HepG2 (cell line): Measurements from ENCODE around the gene GCH1. TPM values are rescaled to one million over a fixed set of nuclear protein-coding genes. Genes with fewer than 3 reads are reported as not detected.

ENCODE experiments used
- DBP ChIP-seq: sonication (generic); formaldehyde crosslinking; IDR thresholded peaks from 2 replicates; pipeline ENCODE4 v1.4.0; 2020; ENCODE audit warnings: missing genetic modification reagents; ENCODE audit errors: not compliant biosample characterization
- DR1 ChIP-seq: sonication (generic); formaldehyde crosslinking; IDR thresholded peaks from 2 replicates; pipeline ENCODE4 v1.8.0; 2021; ENCODE audit warnings: mild to moderate bottlenecking, missing genetic modification reagents, inconsistent platforms
- FOXA1 ChIP-seq, 2 experiments: fragments of 450-650 bp in 1 of 2; sonication (generic) in 1 of 2; formaldehyde crosslinking in 1 of 2; IDR thresholded peaks; 2 replicates each; pipeline versions ENCODE4 v1.4.0 to v1.6.1; 2016 to 2020; ENCODE audit warnings: missing genetic modification reagents in 1 of 2
- FOXP4 ChIP-seq: sonication (generic); formaldehyde crosslinking; IDR thresholded peaks from 2 replicates; pipeline ENCODE4 v1.4.0; 2020; ENCODE audit warnings: missing genetic modification reagents
- GABPA ChIP-seq, 2 experiments: IDR thresholded peaks; 2 replicates each; pipeline ENCODE4 v1.6.1; 2011 to 2016; ENCODE audit warnings: low read depth in 2 of 2, low read length in 1 of 2, missing biosample characterization in 1 of 2, missing genetic modification characterization in 1 of 2
- HOXA7 ChIP-seq: sonication (generic); formaldehyde crosslinking; IDR thresholded peaks from 2 replicates; pipeline ENCODE4 v1.8.1; 2022; ENCODE audit warnings: mild to moderate bottlenecking, missing genetic modification reagents, moderate library complexity
- KLF15 ChIP-seq: sonication (generic); formaldehyde crosslinking; IDR thresholded peaks from 2 replicates; pipeline ENCODE4 v1.8.1; 2023; ENCODE audit warnings: borderline replicate concordance, mild to moderate bottlenecking, inconsistent platforms, missing genetic modification reagents, mixed read lengths
- NRL ChIP-seq: sonication (generic); formaldehyde crosslinking; IDR thresholded peaks from 2 replicates; pipeline ENCODE4 v1.5.0; 2020; ENCODE audit warnings: missing genetic modification reagents, mild to moderate bottlenecking, moderate library complexity, borderline replicate concordance
- PITX1 ChIP-seq: sonication (generic); formaldehyde crosslinking; IDR thresholded peaks from 2 replicates; pipeline ENCODE4 v1.5.1; 2020; ENCODE audit warnings: mild to moderate bottlenecking, missing genetic modification reagents
- SYNCRIP ChIP-seq: fragments of 200-400 bp; formaldehyde crosslinking; IDR thresholded peaks from 2 replicates; pipeline ENCODE4 v1.6.1; 2018; ENCODE audit warnings: mild to moderate bottlenecking, low read depth, low read length; ENCODE audit not compliant: insufficient read depth
- TBP ChIP-seq: sonication (generic); formaldehyde crosslinking; IDR thresholded peaks from 2 replicates; pipeline ENCODE4 v1.5.0; 2020; ENCODE audit warnings: missing genetic modification reagents
- THAP7 ChIP-seq: sonication (generic); formaldehyde crosslinking; IDR thresholded peaks from 2 replicates; pipeline ENCODE4 v1.8.1; 2023; ENCODE audit warnings: mild to moderate bottlenecking, missing genetic modification reagents
- ZFY ChIP-seq: sonication (generic); formaldehyde crosslinking; IDR thresholded peaks from 2 replicates; pipeline ENCODE4 v1.4.0; 2020; ENCODE audit warnings: missing genetic modification reagents
- ZNF282 ChIP-seq: fragments of 450-650 bp; IDR thresholded peaks from 2 replicates; pipeline ENCODE4 v1.6.1; 2018; ENCODE audit not compliant: partially characterized antibody
- ZNF33A ChIP-seq: sonication (generic); formaldehyde crosslinking; IDR thresholded peaks from 2 replicates; pipeline ENCODE4 v1.5.1; 2020; ENCODE audit warnings: missing genetic modification reagents, mild to moderate bottlenecking, moderate library complexity, borderline replicate concordance
- ZNF350 ChIP-seq: sonication (generic); formaldehyde crosslinking; IDR thresholded peaks from 2 replicates; pipeline ENCODE4 v1.4.0; 2020; ENCODE audit warnings: mild to moderate bottlenecking, low read depth, missing genetic modification reagents, borderline replicate concordance
- ZNF816 ChIP-seq: sonication (generic); formaldehyde crosslinking; IDR thresholded peaks from 2 replicates; pipeline ENCODE4 v1.8.0; 2022; ENCODE audit warnings: missing genetic modification reagents, mild to moderate bottlenecking, borderline replicate concordance
- ZNF879 ChIP-seq: sonication (generic); formaldehyde crosslinking; IDR thresholded peaks from 2 replicates; pipeline ENCODE4 v1.8.1; 2023; ENCODE audit warnings: missing genetic modification reagents
- polyA plus RNA-seq, 8 experiments: library from polyadenylated mRNA; depleted of rRNA in 3 of 8; stranded (reverse) in 7 of 8; unstranded in 1 of 8; fragments of >200 nt; fragmentation: Illumina TruSeq in 4 of 8; extraction: Trizol in 4 of 8; gene quantifications; 2 replicates each; pipeline versions ENCODE4 v1.2.1 to v1.2.3, GENCODE V29; 2011 to 2016; ENCODE audit warnings: low read depth in 4 of 8, missing spikeins in 1 of 8, mixed read lengths in 1 of 8; ENCODE audit not compliant: insufficient read depth in 1 of 8
- total RNA-seq, 5 experiments: library from RNA; depleted of rRNA; stranded (reverse); fragments of >200 nt; fragmentation: Illumina TruSeq; extraction: Trizol; gene quantifications; 2 replicates each; pipeline ENCODE4 v1.2.3, GENCODE V29; 2016; ENCODE audit warnings: low read depth in 1 of 5
- TF ChIP-seq, protein P1 (sequence below): sonication (generic); formaldehyde crosslinking; IDR thresholded peaks from 2 replicates; pipeline ENCODE4 v1.8.1; 2022; ENCODE audit warnings: low read depth, mild to moderate bottlenecking, missing genetic modification reagents
- TF ChIP-seq, protein P2 (sequence below): conservative IDR thresholded peaks from 2 replicates; pipeline ENCODE4 v1.6.1; 2018; ENCODE audit warnings: missing genetic modification reagents

The GCH1 gene
- total and polyA plus RNA-seq, 2 of the 13 experiments (the other 11 are each of a cell fraction or from before 2014, with no cell fraction given), result 15.0 to 25.2 TPM

DNA sequence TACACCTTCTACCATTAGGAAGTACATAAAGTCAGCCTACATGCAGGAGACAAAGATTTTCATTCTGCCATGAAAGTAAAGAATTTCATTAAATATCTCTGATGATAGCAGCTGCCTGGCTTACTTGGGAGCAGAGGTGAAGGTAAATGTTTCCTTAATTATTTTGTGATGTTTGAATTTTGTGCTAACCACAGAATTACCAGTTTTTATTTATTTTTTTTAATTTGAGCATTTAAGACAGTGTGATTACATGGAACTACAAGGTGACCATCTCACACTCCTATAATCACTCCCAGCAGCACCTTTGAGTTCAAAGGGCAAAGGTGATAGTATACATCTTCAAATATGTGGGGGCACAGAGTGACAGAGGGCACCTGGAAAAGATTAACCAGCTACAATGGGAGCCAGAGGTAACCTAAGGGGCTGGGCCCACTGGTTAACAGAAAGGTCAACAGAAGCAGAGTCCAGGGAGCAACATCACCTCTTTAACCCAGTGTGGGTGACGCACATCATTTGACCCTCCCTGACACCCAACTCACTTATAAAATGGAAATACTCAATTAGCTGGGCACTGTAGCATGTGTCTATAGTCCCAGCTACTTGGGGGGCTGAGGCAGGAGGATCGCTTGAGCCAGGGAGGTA, 65.0 kb downstream of the GCH1 start (continued):
- TF ChIP-seq, protein P1, sequence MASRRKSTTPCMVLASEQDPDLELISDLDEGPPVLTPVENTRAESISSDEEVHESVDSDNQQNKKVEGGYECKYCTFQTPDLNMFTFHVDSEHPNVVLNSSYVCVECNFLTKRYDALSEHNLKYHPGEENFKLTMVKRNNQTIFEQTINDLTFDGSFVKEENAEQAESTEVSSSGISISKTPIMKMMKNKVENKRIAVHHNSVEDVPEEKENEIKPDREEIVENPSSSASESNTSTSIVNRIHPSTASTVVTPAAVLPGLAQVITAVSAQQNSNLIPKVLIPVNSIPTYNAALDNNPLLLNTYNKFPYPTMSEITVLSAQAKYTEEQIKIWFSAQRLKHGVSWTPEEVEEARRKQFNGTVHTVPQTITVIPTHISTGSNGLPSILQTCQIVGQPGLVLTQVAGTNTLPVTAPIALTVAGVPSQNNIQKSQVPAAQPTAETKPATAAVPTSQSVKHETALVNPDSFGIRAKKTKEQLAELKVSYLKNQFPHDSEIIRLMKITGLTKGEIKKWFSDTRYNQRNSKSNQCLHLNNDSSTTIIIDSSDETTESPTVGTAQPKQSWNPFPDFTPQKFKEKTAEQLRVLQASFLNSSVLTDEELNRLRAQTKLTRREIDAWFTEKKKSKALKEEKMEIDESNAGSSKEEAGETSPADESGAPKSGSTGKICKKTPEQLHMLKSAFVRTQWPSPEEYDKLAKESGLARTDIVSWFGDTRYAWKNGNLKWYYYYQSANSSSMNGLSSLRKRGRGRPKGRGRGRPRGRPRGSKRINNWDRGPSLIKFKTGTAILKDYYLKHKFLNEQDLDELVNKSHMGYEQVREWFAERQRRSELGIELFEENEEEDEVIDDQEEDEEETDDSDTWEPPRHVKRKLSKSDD (CRISPR knock-in tag), result peak; percentile 61; the same call in 1 of the 2 replicates
- TF ChIP-seq GABPA (IDR thresholded peaks at IDR 0.05; ENCODE audit: low read depth, low read length) (no peak), GABPA (CRISPR knock-in tag; IDR thresholded peaks at IDR 0.05; ENCODE audit: low read depth) (0 out of 2 replicates have a peak, but pooled peaks have one; percentile 30), FOXA1 (IDR thresholded peaks at IDR 0.05) (0 out of 2 replicates have a peak, but pooled peaks have one; percentile 37), FOXA1 (CRISPR knock-in tag; IDR thresholded peaks at IDR 0.05) (peak; percentile 83), ZNF282 (no peak), ZFY (CRISPR knock-in tag) (no peak), PITX1 (CRISPR knock-in tag) (peak; percentile 93), ZNF816 (CRISPR knock-in tag) (no peak), ZNF33A (CRISPR knock-in tag) (no peak), TBP (CRISPR knock-in tag) (no peak), FOXP4 (peak; percentile 91), KLF15 (CRISPR knock-in tag) (no peak), NRL (CRISPR knock-in tag) (no peak), SYNCRIP (no peak), HOXA7 (no peak), ZNF879 (CRISPR knock-in tag) (no peak), DR1 (CRISPR knock-in tag) (no peak), DBP (no peak), THAP7 (no peak), ZNF350 (CRISPR knock-in tag) (no peak)
- TF ChIP-seq, protein P2, sequence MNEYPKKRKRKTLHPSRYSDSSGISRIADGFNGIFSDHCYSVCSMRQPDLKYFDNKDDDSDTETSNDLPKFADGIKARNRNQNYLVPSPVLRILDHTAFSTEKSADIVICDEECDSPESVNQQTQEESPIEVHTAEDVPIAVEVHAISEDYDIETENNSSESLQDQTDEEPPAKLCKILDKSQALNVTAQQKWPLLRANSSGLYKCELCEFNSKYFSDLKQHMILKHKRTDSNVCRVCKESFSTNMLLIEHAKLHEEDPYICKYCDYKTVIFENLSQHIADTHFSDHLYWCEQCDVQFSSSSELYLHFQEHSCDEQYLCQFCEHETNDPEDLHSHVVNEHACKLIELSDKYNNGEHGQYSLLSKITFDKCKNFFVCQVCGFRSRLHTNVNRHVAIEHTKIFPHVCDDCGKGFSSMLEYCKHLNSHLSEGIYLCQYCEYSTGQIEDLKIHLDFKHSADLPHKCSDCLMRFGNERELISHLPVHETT (CRISPR knock-in tag), result no peak
